Skin epidermis (tissue), 12 donors: Measurements from ENCODE around the gene MTARC2.
"Not testable (repeated sequence)": the region's sequence is repeated elsewhere in the genome, so short reads cannot be mapped to it uniquely, and the experiment has no call there.

Experiments
- H3K27ac ChIP-seq, 21 experiments: fragments of 200-600 bp; sonication (generic) in 11 of 21; one replicate each; pipeline ENCODE4 v1.5.0; 2020; ENCODE audit warnings: mild to moderate bottlenecking in 3 of 21, inconsistent platforms in 2 of 21, moderate library complexity in 2 of 21
- H3K4me3 ChIP-seq, 7 experiments: fragments of 200-600 bp; sonication (generic) in 2 of 7; one replicate each; pipeline ENCODE4 v1.5.0; 2020; ENCODE audit warnings: inconsistent platforms in 2 of 7, mild to moderate bottlenecking in 2 of 7, moderate library complexity in 1 of 7

The MTARC2 gene

GRCh38 chr1:220730486-220730885 lies 17.6 kb upstream of the MTARC2 start:
- Histone ChIP-seq H3K4me3 (no peak overlapping the region), H3K27ac (no peak overlapping the region)

GRCh38 chr1:220732137-220732536 lies 16.0 kb upstream of the MTARC2 start:
- H3K4me3 ChIP-seq, result no peak overlapping the region
- peak overlapping the region in 9 of 21 experiments; percentile 28 to 79 (median 52) for H3K27ac ChIP-seq

GRCh38 chr1:220732621-220733020 lies 15.5 kb upstream of the MTARC2 start:
- H3K27ac ChIP-seq, result peak overlapping the region in 13 of 21 experiments; percentile 9 to 79 (median 52)
- H3K4me3 ChIP-seq, result peak overlapping the region in 3 of 7 experiments; percentile 4 to 12 (median 5)

GRCh38 chr1:220733086-220733601 lies 15.0 kb upstream of the MTARC2 start:
- Histone ChIP-seq H3K27ac (peak overlapping the region in 10 of 21 experiments; percentile 9 to 77 (median 70)), H3K4me3 (peak overlapping the region in 3 of 7 experiments; percentile 4 to 12 (median 5))

GRCh38 chr1:220734571-220735326 lies 13.4 kb upstream of the MTARC2 start:
- Histone ChIP-seq H3K27ac (no peak overlapping the region), H3K4me3 (no peak overlapping the region)

- not testable (repeated sequence) for H3K4me3 ChIP-seq
These were observed 11.8 kb upstream of the MTARC2 start for GRCh38 chr1:220736283-220736682.

GRCh38 chr1:220741349-220741748 lies 6.8 kb upstream of the MTARC2 start:
- Histone ChIP-seq H3K27ac (peak overlapping the region in 1 of 21 experiments; percentile 18), H3K4me3 (no peak overlapping the region)

More at GRCh38 chr1:220736283-220736682, 11.8 kb upstream of the MTARC2 start:
- H3K27ac ChIP-seq, result not testable (repeated sequence)

GRCh38 chr1:220741825-220742224 lies 6.3 kb upstream of the MTARC2 start:
- Histone ChIP-seq H3K27ac (peak overlapping the region in 1 of 21 experiments; percentile 68), H3K4me3 (no peak overlapping the region)

- H3K4me3 ChIP-seq, result no peak overlapping the region
- peak overlapping the region in 1 of 21 experiments; percentile 68 for H3K27ac ChIP-seq
These were observed 5.6 kb upstream of the MTARC2 start for GRCh38 chr1:220742520-220742919.

GRCh38 chr1:220746851-220747250 lies 1.3 kb upstream of the MTARC2 start:
- Histone ChIP-seq H3K4me3 (no peak overlapping the region), H3K27ac (peak overlapping the region in 1 of 21 experiments; percentile 80)

- Histone ChIP-seq H3K27ac (peak overlapping the region in 8 of 21 experiments; percentile 35 to 80 (median 68)), H3K4me3 (peak overlapping the region; percentile 42 to 70 (median 53))
These were observed 559 bp upstream of the MTARC2 start for GRCh38 chr1:220747437-220748088.

- peak overlapping the region; percentile 42 to 70 (median 53) for H3K4me3 ChIP-seq
- H3K27ac ChIP-seq, result peak overlapping the region in 12 of 21 experiments; percentile 21 to 80 (median 70)
These were observed 814 bp downstream of the MTARC2 start for GRCh38 chr1:220748936-220749335.

GRCh38 chr1:220750131-220750515 lies 2.0 kb downstream of the MTARC2 start:
- Histone ChIP-seq H3K4me3 (no peak overlapping the region), H3K27ac (no peak overlapping the region)

- Histone ChIP-seq H3K27ac (no peak overlapping the region), H3K4me3 (no peak overlapping the region)
These were observed 3.0 kb downstream of the MTARC2 start for GRCh38 chr1:220751111-220751510.

GRCh38 chr1:220754212-220754917 lies 6.2 kb downstream of the MTARC2 start:
- H3K27ac ChIP-seq, result no peak overlapping the region

GRCh38 chr1:220754918-220755295 lies 6.8 kb downstream of the MTARC2 start:
- H3K4me3 ChIP-seq, result no peak overlapping the region
- H3K27ac ChIP-seq, result no peak overlapping the region

More at GRCh38 chr1:220754212-220754917, 6.2 kb downstream of the MTARC2 start:
- no peak overlapping the region for H3K4me3 ChIP-seq

GRCh38 chr1:220755309-220755708 lies 7.2 kb downstream of the MTARC2 start:
- H3K4me3 ChIP-seq, result no peak overlapping the region
- no peak overlapping the region for H3K27ac ChIP-seq

- Histone ChIP-seq H3K27ac (no peak overlapping the region), H3K4me3 (no peak overlapping the region)
These were observed 9.3 kb downstream of the MTARC2 start for GRCh38 chr1:220757441-220757840.

- no peak overlapping the region for H3K4me3 ChIP-seq
- no peak overlapping the region for H3K27ac ChIP-seq
These were observed 11.0 kb downstream of the MTARC2 start for GRCh38 chr1:220759147-220759546.
